DMS114 treated with DMSO at 0.1 percent for 48 hours (cell line): ENCODE results near the gene RAB13.

ENCODE experiments used
- DNase-seq: peaks from one replicate; lab custom pipeline; 2025; ENCODE audit not compliant: unreplicated experiment; lab: John Stamatoyannopoulos, UW

Gene RAB13

GRCh38 chr1:153934746-153935145 lies 51.4 kb downstream of the RAB13 start:
- no peak for DNase-seq

- no peak for DNase-seq
Observed at GRCh38 chr1:153933955-153934354, 52.2 kb downstream of the RAB13 start.

- DNase-seq = no peak
Observed at GRCh38 chr1:153933430-153933829, 52.7 kb downstream of the RAB13 start.

GRCh38 chr1:153932156-153933131 lies 53.7 kb downstream of the RAB13 start:
- DNase-seq = no peak
